Stimulated activated effector memory CD8-positive, alpha-beta T cell treated with anti-CD3 and anti-CD28 coated beads, Interleukin-12 subunit alpha, Interleukin-12 subunit beta, amount 100 ng/mL, for 72 hours (primary cell): ENCODE measurements around the gene ZFHX3.

Experiments used
- ATAC-seq: fragments of 150-1000 bp; cut with Tn5 transposase; 2 replicates; pipeline ENCODE4 v1.10.0; 2021
- DNase-seq, 2 donors: peaks; one replicate each; pipeline ENCODE4 v3.0.0; 2021 to 2022; ENCODE audit warnings: low spot score in 2 of 2
- H3K27ac Mint-ChIP-seq: one replicate; pipeline ENCODE4 v1.8.0; 2022; ENCODE audit warnings: mild to moderate bottlenecking, mixed read lengths
- H3K36me3 Mint-ChIP-seq: one replicate; pipeline ENCODE4 v1.8.0; 2022; ENCODE audit warnings: mild to moderate bottlenecking, mixed read lengths
- H3K4me1 Mint-ChIP-seq: one replicate; pipeline ENCODE4 v1.8.0; 2022; ENCODE audit warnings: mixed read lengths
- H3K4me3 Mint-ChIP-seq: one replicate; pipeline ENCODE4 v1.8.0; 2022; ENCODE audit warnings: mild to moderate bottlenecking, mixed read lengths
- H3K9me3 Mint-ChIP-seq: one replicate; pipeline ENCODE4 v1.8.0; 2022; ENCODE audit warnings: mixed read lengths

ZFHX3 gene

DNA sequence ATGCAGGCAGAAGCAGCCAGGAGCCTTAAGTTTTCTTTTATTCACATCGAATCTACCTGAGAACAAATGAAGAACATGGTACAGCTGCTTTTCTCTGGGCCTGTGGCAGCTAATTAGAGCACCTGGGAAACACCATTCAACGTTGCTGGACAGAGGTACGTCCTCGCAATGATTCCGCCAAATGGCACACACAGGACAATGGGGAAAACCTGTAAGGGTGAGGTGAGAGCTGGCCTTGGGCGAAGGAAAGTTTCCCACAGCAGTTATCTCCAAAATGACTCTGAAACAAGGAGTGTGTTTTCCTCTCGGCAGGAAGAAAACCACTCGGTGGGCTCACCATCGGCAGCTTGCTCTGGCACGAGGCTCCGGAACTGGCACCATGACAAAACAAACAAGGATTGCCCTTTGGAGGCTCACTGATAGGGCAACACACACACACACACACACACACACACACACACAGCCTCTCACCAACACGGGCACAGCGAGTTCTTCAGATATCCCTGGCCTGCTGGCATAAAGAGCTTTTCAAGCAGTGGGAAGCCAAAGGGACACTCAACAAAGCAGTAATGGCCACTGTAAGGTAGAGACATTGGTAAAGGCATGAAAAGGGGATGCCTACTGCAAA is 73.7 kb downstream of the ZFHX3 start:
- DNase-seq (no peak), ATAC-seq (no peak)
- H3K36me3 Mint-ChIP-seq: no peaks in the 10 kb centered on the region
- H3K27ac Mint-ChIP-seq: no peak overlapping the region
- peaks cover 3% of the 10 kb centered on the region for H3K9me3 Mint-ChIP-seq
- H3K4me3 Mint-ChIP-seq: no peak overlapping the region
- H3K4me1 Mint-ChIP-seq: no peaks in the 10 kb centered on the region

DNA sequence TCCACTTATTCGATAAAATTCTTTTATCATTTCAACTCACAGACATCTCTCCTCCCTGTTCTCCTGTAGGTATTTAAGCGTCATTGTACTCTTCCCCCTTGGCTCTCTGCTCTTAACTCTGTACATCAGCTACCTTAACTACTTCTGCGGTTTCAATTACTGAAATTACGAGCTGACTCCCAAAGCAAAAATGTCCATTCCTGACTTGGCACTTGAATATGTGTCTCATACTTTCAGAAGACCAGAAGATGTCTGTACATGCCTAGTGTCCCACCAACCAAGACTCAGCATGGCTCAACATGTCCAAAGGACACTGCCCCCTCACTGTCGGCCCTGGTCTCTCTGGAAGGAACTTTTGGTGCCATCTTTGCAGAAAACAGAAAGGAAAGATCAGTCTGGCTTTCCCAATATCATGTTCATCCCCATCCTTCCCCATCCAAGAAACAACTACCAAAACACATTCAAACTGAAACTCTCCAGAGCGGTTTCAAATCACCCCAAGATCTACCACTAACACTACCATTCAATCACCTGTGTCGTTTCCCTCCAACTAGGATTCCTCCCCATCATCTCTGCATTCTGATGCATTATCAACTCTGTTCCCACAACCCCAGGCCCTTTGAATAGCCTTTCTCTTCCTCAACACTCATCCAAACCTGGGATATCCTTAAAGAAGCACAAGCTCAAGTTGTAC is 74.9 kb downstream of the ZFHX3 start:
- H3K27ac Mint-ChIP-seq: no peak overlapping the region
- no peaks in the 10 kb centered on the region for H3K36me3 Mint-ChIP-seq
- no peak overlapping the region for H3K4me3 Mint-ChIP-seq
- H3K4me1 Mint-ChIP-seq: no peaks in the 10 kb centered on the region
- H3K9me3 Mint-ChIP-seq: peaks cover 3% of the 10 kb centered on the region
- no peak for DNase-seq
- ATAC-seq: no peak

DNA sequence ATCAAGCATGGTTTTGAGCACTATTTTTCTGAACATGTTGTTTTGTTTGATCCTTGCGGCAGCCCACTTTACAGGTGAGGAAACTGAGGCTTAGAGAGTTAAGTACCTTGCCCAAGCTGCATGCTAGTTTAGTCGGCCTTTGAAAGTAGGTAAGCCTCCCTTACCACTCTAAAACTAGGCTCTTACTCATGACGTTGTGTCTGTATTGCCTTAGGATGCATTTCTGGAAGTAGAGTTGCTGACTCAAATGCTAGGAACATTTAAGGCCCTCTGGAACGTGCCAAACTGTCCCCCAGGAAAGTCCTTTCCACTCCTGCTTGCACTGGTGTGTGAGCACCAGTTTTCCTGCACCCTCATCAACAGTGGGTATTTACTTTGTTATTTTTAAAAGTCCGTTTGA is 76.6 kb downstream of the ZFHX3 start:
- H3K9me3 Mint-ChIP-seq: peaks cover 3% of the 10 kb centered on the region
- DNase-seq (no peak), ATAC-seq (no peak)
- no peak overlapping the region for H3K27ac Mint-ChIP-seq
- no peaks in the 10 kb centered on the region for H3K4me1 Mint-ChIP-seq
- no peaks in the 10 kb centered on the region for H3K36me3 Mint-ChIP-seq
- no peak overlapping the region for H3K4me3 Mint-ChIP-seq

DNA sequence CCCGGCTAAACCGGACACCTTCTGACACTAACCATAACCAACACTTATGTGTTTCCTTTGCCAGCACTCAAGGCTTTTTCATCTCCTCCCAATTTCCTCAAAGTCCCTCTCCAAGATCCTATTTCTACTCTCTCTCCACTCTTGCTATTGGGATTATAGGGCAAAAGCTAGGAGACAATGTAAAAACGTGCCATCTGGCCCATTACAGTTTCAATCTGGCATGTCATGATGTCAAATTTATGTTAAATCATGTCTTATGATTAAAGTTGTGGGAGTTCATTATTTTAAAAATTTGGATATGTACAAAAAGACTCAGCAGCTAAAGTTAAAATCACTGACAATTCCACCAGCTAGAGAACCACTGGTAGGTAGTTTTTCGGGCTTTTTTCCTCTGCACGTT is 77.3 kb downstream of the ZFHX3 start:
- Mint-ChIP-seq H3K4me1 (no peaks in the 10 kb centered on the region), H3K36me3 (no peaks in the 10 kb centered on the region), H3K9me3 (peaks cover 3% of the 10 kb centered on the region), H3K4me3 (no peak overlapping the region), H3K27ac (no peak overlapping the region)
- no peak for DNase-seq
- no peak for ATAC-seq

DNA sequence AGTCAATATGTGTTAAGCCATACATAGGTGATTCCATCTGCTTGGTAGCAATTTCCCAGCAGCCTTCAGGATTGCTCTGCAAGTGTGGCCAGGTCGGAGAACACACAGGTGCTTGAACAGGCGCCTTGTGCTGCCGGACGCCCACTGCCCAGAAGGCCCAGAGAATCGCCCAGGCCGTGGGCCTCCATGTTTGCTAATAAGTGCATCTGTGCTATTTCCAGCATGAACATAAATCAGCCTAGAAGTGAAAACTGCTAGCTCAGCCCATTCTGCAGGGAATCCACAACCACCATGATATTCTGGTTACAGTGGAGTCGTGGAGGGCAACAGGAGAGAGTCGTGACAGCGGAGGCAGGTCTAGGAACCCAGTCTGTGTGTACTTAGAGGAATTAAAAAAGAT is 78.1 kb downstream of the ZFHX3 start:
- Mint-ChIP-seq H3K36me3 (no peaks in the 10 kb centered on the region), H3K4me3 (no peak overlapping the region), H3K4me1 (no peaks in the 10 kb centered on the region), H3K27ac (no peak overlapping the region), H3K9me3 (peaks cover 3% of the 10 kb centered on the region)
- no peak for DNase-seq
- no peak for ATAC-seq

DNA sequence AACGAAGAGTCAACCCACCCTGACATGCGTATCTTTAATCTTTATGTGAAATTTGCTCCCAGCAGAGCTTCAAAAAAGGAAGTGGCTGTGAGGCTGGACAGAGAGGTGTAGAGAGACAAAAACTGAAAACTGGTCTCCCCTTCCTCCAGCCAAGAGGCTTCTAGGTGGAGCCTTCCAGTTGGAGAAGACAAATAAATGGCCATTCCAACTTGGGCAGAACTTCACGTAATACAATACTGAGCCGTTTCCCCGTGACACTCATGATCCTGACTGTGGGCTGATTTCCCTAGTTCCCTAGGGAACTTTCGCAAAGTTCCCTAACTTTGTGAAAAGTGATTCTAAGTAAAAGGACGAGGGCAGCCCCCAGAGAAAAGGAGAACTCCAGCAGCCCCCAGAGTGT is 78.8 kb downstream of the ZFHX3 start:
- H3K4me1 Mint-ChIP-seq: no peaks in the 10 kb centered on the region
- no peak overlapping the region for H3K4me3 Mint-ChIP-seq
- DNase-seq (no peak), ATAC-seq (no peak)
- no peaks in the 10 kb centered on the region for H3K36me3 Mint-ChIP-seq
- no peak overlapping the region for H3K27ac Mint-ChIP-seq
- H3K9me3 Mint-ChIP-seq: peaks cover 3% of the 10 kb centered on the region

DNA sequence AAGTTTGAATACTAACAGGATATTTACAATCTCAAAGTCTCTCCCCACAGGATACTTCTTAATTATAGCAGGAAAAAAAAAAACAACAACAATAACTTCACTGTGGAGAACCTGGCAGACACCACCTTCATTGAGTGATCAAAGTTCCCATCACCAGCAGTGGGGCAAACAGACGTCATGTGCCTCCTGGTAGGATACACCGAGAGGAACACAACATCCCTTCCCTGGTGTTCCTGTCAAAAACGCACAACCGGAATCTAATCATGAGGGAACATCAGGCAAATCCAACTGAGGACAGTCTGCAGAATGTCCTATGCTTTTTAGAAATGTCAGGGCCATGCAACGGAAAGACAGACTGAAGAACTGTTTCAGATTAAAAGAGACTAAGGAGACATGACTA is 80.0 kb downstream of the ZFHX3 start:
- DNase-seq (no peak), ATAC-seq (no peak)
- Mint-ChIP-seq H3K36me3 (no peaks in the 10 kb centered on the region), H3K27ac (no peak overlapping the region), H3K4me1 (no peaks in the 10 kb centered on the region), H3K9me3 (peaks cover 3% of the 10 kb centered on the region), H3K4me3 (no peak overlapping the region)

DNA sequence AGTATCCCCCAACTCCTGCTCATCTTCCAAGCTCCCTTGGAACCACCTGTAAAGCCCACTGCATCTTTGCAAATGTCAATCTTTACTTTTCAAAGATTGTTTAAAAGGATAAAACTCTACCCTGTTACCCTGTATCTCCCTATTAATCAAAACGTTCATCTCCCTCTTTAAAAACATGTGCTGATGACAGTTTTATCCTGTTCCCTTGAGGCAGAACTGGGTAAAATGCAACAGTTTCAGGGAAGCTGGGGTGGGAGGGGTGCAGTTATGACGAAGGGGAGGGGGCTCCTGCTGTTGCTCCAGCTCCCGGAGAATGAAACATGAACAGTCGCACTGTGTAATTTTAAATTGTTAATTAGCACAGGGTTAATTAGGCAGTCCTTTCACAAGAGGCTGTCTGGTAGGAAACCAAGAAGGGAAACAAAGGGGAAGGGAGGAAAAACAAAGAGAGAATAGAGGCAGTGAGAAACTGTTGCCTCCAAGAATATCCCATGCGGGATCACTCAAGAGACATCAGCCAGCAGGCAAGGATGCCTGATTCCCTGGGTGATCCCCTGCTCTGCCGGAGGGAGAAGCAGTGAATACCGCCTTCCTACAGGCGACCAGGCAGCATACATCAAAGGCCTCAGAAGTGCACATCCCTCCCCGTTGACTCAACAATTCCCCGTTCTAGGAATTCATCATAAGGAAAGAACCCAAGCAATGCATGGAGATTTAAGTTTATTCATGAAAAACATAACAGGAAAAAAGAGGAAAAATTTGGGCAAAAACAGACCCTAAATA is 84.2 kb downstream of the ZFHX3 start:
- Mint-ChIP-seq H3K27ac (no peak overlapping the region), H3K4me1 (no peaks in the 10 kb centered on the region), H3K9me3 (no peaks in the 10 kb centered on the region), H3K36me3 (no peaks in the 10 kb centered on the region), H3K4me3 (no peak overlapping the region)
- DNase-seq: no peak
- no peak for ATAC-seq

DNA sequence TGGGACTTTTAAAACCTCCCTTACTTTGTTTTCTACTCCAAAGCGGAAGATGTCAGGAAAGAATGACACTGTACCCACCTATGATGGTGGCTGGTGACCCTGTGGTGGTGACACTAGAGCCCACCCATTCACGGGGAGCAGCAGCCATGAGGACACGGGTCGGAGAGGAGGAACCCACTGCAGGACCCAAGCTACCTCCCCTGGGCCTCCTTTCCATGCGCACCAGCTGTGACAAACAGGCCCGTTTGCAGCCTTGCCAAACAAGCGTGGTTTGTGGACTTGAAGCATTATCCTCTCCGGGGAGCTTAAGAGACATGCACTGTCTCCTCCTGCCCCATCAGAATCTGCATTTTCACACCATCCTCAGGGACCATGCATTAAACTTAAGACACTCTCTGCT is 85.6 kb downstream of the ZFHX3 start:
- H3K27ac Mint-ChIP-seq: no peak overlapping the region
- H3K4me1 Mint-ChIP-seq: no peaks in the 10 kb centered on the region
- DNase-seq: no peak
- no peak for ATAC-seq
- no peaks in the 10 kb centered on the region for H3K36me3 Mint-ChIP-seq
- H3K9me3 Mint-ChIP-seq: no peaks in the 10 kb centered on the region
- H3K4me3 Mint-ChIP-seq: no peak overlapping the region

DNA sequence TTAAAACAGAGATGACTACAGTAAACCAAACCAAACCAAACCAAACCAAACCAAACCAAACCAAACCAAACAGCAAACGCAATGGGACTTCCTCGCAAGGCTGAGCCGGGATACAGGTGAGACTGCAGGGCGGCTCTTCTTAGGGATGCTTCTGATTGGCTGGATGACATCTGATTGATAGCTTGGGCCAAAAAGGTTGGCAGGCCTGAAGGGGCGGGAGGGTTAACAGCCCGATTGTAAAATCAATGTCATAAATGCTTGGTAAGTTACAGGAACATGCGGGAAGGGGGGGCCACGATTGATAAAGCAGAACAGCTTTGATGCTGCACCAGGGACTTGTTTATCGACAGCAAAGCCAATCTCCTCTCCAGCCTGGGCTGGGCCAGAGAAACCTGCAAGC is 86.1 kb downstream of the ZFHX3 start:
- Mint-ChIP-seq H3K27ac (no peak overlapping the region), H3K4me1 (no peaks in the 10 kb centered on the region)
- ATAC-seq: no peak

DNA sequence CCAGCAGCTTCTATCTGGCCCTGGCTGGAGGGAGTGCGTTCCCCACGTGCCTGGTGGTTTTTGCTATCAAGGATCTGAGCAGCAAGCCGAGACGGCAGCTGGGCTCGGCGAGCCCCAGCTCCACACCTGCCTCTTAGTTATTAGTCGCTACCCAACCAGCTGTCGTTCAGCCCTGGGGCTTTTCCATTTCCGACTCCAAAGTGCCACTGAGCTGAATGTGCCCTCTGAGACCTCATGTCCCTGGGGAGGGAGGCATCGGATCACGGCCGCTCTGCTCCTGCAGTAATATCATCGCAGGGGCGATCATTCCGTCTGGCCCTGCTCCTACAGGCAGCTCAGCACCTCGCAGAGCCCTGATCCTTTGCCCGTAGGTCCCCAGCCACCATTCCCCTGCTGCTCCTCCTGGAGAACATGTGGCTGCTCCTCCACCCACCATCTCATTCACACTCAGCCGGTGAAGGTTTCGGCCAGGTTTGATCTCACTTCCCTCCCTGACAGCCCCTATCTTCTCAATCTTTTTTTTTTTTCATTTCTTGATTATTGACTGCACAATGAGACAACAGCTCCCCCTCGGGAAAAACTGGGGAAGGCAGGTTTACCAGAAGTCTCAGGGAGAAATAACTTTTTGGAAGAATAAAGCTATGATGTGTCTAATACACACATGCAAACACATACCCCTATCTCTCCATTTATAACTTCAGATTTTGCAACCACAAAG is 86.7 kb downstream of the ZFHX3 start:
- no peaks in the 10 kb centered on the region for H3K9me3 Mint-ChIP-seq
- no peak for ATAC-seq
- H3K4me1 Mint-ChIP-seq: no peaks in the 10 kb centered on the region
- H3K4me3 Mint-ChIP-seq: no peak overlapping the region
- H3K36me3 Mint-ChIP-seq: no peaks in the 10 kb centered on the region
- no peak for DNase-seq
- H3K27ac Mint-ChIP-seq: no peak overlapping the region

More for the DNA sequence above, 86.1 kb downstream of the ZFHX3 start:
- Mint-ChIP-seq H3K36me3 (no peaks in the 10 kb centered on the region), H3K9me3 (no peaks in the 10 kb centered on the region), H3K4me3 (no peak overlapping the region)
- DNase-seq: no peak

DNA sequence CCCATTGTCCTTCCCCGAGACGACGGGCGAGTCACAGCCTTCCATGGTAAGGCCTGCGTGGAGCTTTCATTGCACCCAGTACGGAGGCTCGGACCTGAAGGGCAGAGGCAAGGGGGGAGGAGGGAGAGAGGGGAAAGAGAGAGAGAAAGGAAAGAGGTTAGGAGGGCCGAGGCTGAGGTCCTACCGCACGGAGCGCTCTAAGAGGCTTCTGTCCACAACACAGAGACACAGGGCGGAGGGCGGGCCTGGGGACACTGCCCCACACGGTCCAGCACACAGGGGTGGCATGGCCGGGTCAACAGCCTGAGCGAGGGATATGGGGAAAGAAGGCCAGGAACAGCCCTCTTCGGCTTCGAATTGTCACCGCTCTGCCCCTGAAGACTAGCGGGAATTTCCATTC is 87.8 kb downstream of the ZFHX3 start:
- Mint-ChIP-seq H3K27ac (no peak overlapping the region), H3K4me3 (no peak overlapping the region), H3K4me1 (no peaks in the 10 kb centered on the region), H3K9me3 (peaks cover 3% of the 10 kb centered on the region), H3K36me3 (no peaks in the 10 kb centered on the region)
- no peak for DNase-seq
- peak; percentile 17 for ATAC-seq

DNA sequence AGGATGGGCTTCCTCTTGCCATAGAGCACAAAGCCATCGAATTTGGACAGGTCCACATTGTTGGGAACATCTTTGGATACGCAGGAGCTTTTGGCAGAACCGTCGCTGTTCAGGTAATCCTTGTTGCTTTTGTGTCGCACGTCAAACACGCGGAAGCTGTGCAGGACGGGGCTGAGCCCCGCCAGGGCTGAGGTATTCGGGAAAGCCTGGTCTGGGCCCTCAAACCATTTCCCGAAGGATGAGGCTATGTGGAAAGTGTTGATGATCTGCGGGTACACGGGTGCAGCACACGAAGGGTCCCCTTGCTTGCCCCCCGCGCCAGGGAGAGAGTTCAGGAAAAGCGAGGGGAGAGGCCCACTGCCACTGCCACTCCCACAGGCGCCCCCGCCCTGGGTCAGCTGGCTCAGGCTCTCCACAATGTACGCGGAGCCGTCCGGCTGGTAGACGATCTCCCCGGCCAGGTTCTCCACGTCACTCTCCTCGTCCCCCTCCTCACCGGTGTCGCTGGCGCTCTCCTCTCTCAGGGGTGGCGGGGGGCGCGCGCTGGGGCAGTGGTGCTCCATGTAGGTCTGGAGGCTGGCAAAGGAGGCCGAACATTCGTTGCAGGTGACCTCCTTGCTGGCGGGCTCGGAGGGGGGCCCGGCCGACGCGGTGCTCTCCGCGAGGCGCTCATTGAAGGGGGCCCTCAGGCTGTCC is 88.5 kb downstream of the ZFHX3 start:
- no peak overlapping the region for H3K27ac Mint-ChIP-seq
- H3K9me3 Mint-ChIP-seq: peaks cover 3% of the 10 kb centered on the region

DNA sequence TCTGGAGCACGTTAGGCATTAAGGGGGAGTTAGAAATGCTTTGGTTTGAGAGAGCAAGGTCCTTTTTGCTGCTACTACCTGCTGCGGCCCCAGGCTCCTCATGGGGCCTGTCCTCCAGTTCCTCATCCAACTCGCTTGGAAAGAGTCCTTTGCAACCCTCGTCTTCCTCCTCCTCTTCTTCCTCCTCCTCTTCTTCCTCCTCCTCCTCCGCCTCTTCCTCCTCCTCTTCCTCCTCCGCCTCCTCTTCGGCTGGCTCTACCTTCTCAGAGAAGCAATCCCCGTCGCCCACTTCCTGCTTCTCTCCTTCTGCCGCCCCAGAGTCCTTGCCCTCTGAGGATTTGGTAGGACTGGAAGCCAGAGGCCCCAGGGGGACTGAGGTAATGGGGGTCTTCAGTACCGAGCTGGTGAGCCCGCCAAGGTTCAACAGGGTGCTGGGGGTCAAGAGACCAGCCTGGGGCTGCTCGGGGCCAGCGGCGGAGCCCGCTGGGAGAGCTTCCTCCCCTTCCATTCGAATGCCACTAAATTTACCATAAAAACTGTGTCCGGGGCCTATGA is 89.3 kb downstream of the ZFHX3 start:
- no peak overlapping the region for H3K27ac Mint-ChIP-seq
- H3K4me1 Mint-ChIP-seq: no peaks in the 10 kb centered on the region
- DNase-seq (no peak), ATAC-seq (no peak)
- H3K9me3 Mint-ChIP-seq: peaks cover 3% of the 10 kb centered on the region
- no peak overlapping the region for H3K4me3 Mint-ChIP-seq
- H3K36me3 Mint-ChIP-seq: no peaks in the 10 kb centered on the region

More for the DNA sequence above, 88.5 kb downstream of the ZFHX3 start:
- ATAC-seq (no peak), DNase-seq (no peak)
- no peak overlapping the region for H3K4me3 Mint-ChIP-seq
- H3K36me3 Mint-ChIP-seq: no peaks in the 10 kb centered on the region
- no peaks in the 10 kb centered on the region for H3K4me1 Mint-ChIP-seq
